Upper lobe of left lung (tissue), 6 donors: Measurements from ENCODE around the gene SFTPB. TPM values are rescaled to one million over a fixed set of nuclear protein-coding genes. Genes with fewer than 3 reads are reported as not detected.
"Not testable (repeated sequence)": the region's sequence is repeated elsewhere in the genome, so short reads cannot be mapped to it uniquely, and the experiment has no call there.

Experiments used
- ATAC-seq, 2 donors: fragments of 200-7000 bp; cut with Tn5 transposase; one replicate each; pipeline ENCODE4 v1.9.1; 2022; ENCODE audit warnings: mild to moderate bottlenecking in 2 of 2, moderate library complexity in 2 of 2; ENCODE audit not compliant: low FRiP score in 2 of 2
- DNase-seq, 2 donors: peaks; one replicate each; pipeline ENCODE4 v3.0.0-alpha.2; 2019 to 2020
- H3K27ac ChIP-seq, 4 donors: fragments of 200-600 bp; sonication (generic); one replicate each; pipeline ENCODE4 v1.5.1; 2016 to 2019
- H3K27me3 ChIP-seq, 4 donors: fragments of 200-600 bp; sonication (generic); one replicate each; pipeline ENCODE4 v1.5.1; 2017 to 2019
- H3K36me3 ChIP-seq, 4 donors: fragments of 200-600 bp; sonication (generic); one replicate each; pipeline ENCODE4 v1.5.1; 2016 to 2019
- H3K4me1 ChIP-seq, 4 donors: fragments of 200-600 bp; sonication (generic); one replicate each; pipeline ENCODE4 v1.5.1; 2018 to 2019
- H3K4me3 ChIP-seq, 4 donors: fragments of 200-600 bp; sonication (generic); one replicate each; pipeline ENCODE4 v1.5.1; 2017 to 2019; ENCODE audit warnings: mild to moderate bottlenecking in 2 of 4, moderate library complexity in 1 of 4
- H3K9me3 ChIP-seq, 4 donors: fragments of 200-600 bp; sonication (generic); one replicate each; pipeline ENCODE4 v1.5.1; 2018 to 2019
- EP300 ChIP-seq, 4 donors: sonication (generic); formaldehyde crosslinking; IDR thresholded peaks; one replicate each; pipeline ENCODE4 v1.5.1; 2017; ENCODE audit warnings: antibody characterized with exemption in 4 of 4, control low read depth in 2 of 4
- POLR2A ChIP-seq, 4 donors: fragments of 450-650 bp; IDR thresholded peaks; one replicate each; pipeline ENCODE4 v1.5.1; 2016 to 2017; ENCODE audit warnings: antibody characterized with exemption in 4 of 4, mild to moderate bottlenecking in 2 of 4
- POLR2AphosphoS5 ChIP-seq, 2 donors: sonication (generic); formaldehyde crosslinking; IDR thresholded peaks; one replicate each; pipeline ENCODE4 v1.5.1; 2017; ENCODE audit warnings: antibody characterized with exemption in 2 of 2
- WGBS, 2 donors: methylation state at CpG; one replicate each; pipeline ENCODE4 v1.1.5; 2017 to 2018; 5-methylcytosine and 5-hydroxymethylcytosine counted together
- total RNA-seq, 6 donors: library from RNA; depleted of rRNA in 4 of 6; stranded (reverse); fragments of >200 nt in 4 of 6; gene quantifications; one replicate each; pipeline versions ENCODE4 v1.1.0 to v1.2.1, GENCODE V29; 2016 to 2021
- TF ChIP-seq, protein P1 (sequence below), 6 experiments: fragments of 450-650 bp in 4 of 6; fragments of 200-600 bp in 2 of 6; sonication (generic) in 2 of 6; IDR thresholded peaks; one replicate each; pipeline ENCODE4 v1.5.1; 2016 to 2019; ENCODE audit warnings: antibody characterized with exemption in 6 of 6
- donor health status: DM: no; HTN: no; CAD: no; lungs with moderate emphysema.
- donor health status: DM: no; HTN: yes; CAD: no; lungs with severe emphysema.

Gene SFTPB
- total RNA-seq, 6 donors from 2014 or later: 10,501 to 67,270 (median 33,394) TPM

DNA sequence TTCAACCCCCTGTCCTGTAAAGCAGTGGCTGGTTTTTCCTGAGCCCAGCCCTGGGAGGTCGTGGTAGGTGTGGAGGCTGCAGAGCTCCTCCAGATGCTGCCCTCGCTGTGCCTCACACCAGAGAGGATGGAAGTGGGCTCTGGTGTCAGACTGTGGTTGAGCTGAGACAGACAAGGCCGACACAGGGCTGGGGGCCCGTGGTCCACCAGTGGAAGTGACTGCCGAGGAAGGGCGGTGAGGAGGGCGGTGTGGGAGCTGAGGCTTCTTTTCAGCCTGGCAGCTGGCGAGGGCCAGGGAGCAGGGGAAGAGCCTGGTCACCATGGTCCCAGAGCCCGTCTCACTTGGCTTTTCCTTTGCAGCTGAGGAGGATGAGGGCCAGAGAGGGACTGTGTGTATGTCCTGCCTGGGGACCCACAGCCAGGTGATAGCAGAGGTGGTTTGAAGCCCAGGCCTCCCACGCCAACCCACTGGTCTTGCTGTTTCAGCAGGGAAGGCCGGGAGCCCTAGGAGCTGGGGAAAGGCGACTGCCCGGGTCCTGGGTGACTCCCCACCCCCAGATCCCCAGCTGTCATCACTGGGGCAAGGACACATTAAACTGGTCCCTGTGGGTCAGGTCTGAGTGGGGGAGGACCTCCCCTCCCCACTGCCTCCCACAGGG lies 8.5 kb downstream of the SFTPB start:
- ATAC-seq: peak in 1 of 2 donors; percentile 3
- H3K27ac ChIP-seq: peak overlapping the region; percentile 32 to 93 (median 82)

DNA sequence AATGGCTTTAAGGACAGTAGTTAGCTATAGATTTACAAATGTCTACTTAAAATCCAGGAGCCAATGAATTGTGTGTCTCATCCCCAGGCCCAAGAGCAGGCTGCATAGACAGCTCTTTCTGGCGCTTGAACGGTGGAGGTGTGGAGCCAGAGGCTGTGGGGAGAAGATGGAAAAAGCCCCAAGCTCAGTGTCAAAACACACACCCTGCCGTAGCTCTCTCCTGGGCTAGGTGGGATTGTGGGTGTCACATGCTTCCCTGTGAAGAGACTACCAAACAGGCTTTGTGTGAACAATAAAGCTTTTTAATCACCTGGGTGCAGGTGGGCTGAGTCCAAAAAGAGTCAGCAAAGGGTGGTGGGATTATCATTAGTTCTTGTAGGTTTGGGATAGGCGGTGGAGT lies 10.6 kb downstream of the SFTPB start:
- TF ChIP-seq POLR2AphosphoS5 (IDR thresholded peaks at IDR 0.05): peak; percentile 40 to 90
- peak in 2 of 4 donors; percentile 55 to 70 for TF ChIP-seq POLR2A (IDR thresholded peaks at IDR 0.05)
- Histone ChIP-seq H3K27ac (peak overlapping the region in 3 of 4 donors; percentile 2 to 93 (median 42)), H3K4me1 (peaks cover 16 to 29% (median 23%) of the 10 kb centered on the region in 4 donors), H3K36me3 (peaks cover 0 to 17% (median 4%) of the 10 kb centered on the region in 4 donors)
- ATAC-seq (peak in 1 of 2 donors; percentile 32), DNase-seq (peak in 1 of 2 donors; percentile 84)
- not testable (repeated sequence) for H3K9me3 ChIP-seq, H3K4me3 ChIP-seq, H3K27me3 ChIP-seq
- 73 to 86% methylated on average over 4 of the region's 4 CpGs for whole genome bisulfite sequencing, 2 donors

More for the DNA sequence above, 8.5 kb downstream of the SFTPB start:
- TF ChIP-seq POLR2AphosphoS5 (IDR thresholded peaks at IDR 0.05) (peak; percentile 66 to 71), POLR2A (IDR thresholded peaks at IDR 0.05) (peak in 2 of 4 donors; percentile 52 to 99), EP300 (IDR thresholded peaks at IDR 0.05) (no peak)
- Histone ChIP-seq H3K27me3 (no peaks in the 10 kb centered on the region), H3K9me3 (no peaks in the 10 kb centered on the region), H3K4me3 (no peak overlapping the region), H3K36me3 (peaks cover 0 to 19% (median 5%) of the 10 kb centered on the region in 4 donors), H3K4me1 (peaks cover 15 to 34% (median 29%) of the 10 kb centered on the region in 4 donors)
- 63 to 77% methylated on average over 9 to 11 of the region's 13 CpGs for whole genome bisulfite sequencing, 2 donors
- DNase-seq: peak; percentile 79 to 90

DNA sequence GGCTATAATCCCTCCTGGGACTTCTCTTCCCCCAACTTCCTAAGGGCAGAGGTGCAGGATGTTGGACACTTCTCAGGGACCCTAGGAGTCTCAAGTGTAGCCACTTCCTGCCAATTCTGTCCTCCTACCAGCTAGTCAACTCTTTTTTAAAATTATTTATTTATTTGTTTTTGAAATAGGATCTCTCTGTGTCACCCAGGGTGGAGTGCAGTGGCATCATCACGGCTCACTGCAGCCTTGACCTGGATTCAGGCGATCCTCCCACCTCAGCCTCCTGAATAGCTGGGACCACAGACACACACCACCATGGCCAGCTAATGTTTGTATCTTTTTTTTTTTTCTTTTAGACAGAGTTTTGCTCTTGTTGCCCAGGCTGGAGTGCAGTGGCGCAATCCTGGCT lies 11.5 kb downstream of the SFTPB start:
- ATAC-seq: peak; percentile 2 to 30

DNA sequence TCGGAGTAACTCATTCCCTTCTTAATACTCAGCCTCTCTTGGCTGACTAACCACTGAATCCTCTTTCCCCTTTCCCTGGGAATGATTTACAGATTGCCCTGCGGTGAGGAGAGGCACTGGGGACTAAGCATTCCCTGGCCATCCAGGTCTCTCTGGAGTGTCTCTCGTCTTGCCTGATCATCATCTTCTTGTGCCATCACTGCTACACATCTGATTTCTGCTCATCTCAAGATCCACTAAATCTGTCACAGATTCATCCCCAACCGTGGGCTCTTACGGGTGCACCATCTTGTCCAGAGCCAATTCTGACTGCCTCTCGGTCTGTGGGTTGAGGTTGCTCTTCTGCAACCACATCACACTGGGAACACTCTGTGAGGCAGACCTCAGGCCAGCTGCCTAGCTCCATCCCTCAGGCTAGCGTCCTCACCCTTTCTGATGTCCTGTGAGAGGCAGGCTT lies 12.0 kb downstream of the SFTPB start:
- Histone ChIP-seq H3K27me3 (no peaks in the 10 kb centered on the region), H3K27ac (peak overlapping the region; percentile 28 to 54 (median 52)), H3K4me1 (peaks cover 9 to 21% (median 16%) of the 10 kb centered on the region in 4 donors), H3K36me3 (peaks cover 0 to 30% (median 4%) of the 10 kb centered on the region in 4 donors), H3K4me3 (no peak overlapping the region), H3K9me3 (no peaks in the 10 kb centered on the region)
- peak; percentile 0 to 6 for ATAC-seq
- DNase-seq: no peak
- TF ChIP-seq POLR2AphosphoS5 (IDR thresholded peaks at IDR 0.05) (peak; percentile 15 to 35), EP300 (IDR thresholded peaks at IDR 0.05) (no peak), POLR2A (IDR thresholded peaks at IDR 0.05) (peak in 2 of 4 donors; percentile 9 to 45)
- TF ChIP-seq, protein P1, sequence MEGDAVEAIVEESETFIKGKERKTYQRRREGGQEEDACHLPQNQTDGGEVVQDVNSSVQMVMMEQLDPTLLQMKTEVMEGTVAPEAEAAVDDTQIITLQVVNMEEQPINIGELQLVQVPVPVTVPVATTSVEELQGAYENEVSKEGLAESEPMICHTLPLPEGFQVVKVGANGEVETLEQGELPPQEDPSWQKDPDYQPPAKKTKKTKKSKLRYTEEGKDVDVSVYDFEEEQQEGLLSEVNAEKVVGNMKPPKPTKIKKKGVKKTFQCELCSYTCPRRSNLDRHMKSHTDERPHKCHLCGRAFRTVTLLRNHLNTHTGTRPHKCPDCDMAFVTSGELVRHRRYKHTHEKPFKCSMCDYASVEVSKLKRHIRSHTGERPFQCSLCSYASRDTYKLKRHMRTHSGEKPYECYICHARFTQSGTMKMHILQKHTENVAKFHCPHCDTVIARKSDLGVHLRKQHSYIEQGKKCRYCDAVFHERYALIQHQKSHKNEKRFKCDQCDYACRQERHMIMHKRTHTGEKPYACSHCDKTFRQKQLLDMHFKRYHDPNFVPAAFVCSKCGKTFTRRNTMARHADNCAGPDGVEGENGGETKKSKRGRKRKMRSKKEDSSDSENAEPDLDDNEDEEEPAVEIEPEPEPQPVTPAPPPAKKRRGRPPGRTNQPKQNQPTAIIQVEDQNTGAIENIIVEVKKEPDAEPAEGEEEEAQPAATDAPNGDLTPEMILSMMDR (IDR thresholded peaks at IDR 0.05): no peak
- WGBS, 2 donors: 75 to 83% methylated on average over 7 of the region's 7 CpGs

More for the DNA sequence above, 11.5 kb downstream of the SFTPB start:
- Histone ChIP-seq H3K9me3 (no peaks in the 10 kb centered on the region), H3K36me3 (peaks cover 0 to 25% (median 4%) of the 10 kb centered on the region in 4 donors), H3K27me3 (no peaks in the 10 kb centered on the region), H3K27ac (peak overlapping the region; percentile 28 to 54 (median 52)), H3K4me3 (no peak overlapping the region), H3K4me1 (peaks cover 13 to 25% (median 19%) of the 10 kb centered on the region in 4 donors)
- 70 to 76% methylated on average over 3 of the region's 3 CpGs for WGBS, 2 donors
- TF ChIP-seq POLR2A (IDR thresholded peaks at IDR 0.05) (no peak), POLR2AphosphoS5 (IDR thresholded peaks at IDR 0.05) (no peak), EP300 (IDR thresholded peaks at IDR 0.05) (no peak)
- TF ChIP-seq, protein P1 (IDR thresholded peaks at IDR 0.05): no peak
- DNase-seq: peak in 1 of 2 donors; percentile 48

DNA sequence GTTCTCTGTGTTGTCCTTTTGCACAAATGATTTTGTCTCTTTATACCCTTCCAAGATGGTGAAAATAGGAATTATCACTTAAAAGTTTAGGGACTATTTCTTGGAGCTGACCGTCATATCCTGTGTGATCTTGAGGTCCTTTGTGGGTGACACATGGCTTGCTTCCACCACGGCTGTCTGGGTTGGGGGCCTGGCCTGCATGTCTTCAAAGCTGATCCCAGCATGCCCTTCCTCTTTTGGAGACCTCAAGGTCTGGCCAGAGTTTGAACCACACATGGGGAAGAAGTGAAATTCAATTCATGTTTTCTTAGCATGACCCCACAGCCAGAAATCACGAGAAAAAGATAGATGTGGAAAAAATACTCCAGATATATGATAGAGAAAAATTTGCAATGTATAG lies 14.0 kb downstream of the SFTPB start:
- peak overlapping the region; percentile 59 to 74 (median 62) for H3K27ac ChIP-seq
- no peak overlapping the region for H3K4me3 ChIP-seq
- no peaks in the 10 kb centered on the region for H3K27me3 ChIP-seq
- H3K36me3 ChIP-seq: peaks cover 0 to 50% (median 17%) of the 10 kb centered on the region in 4 donors
- ATAC-seq (no peak), DNase-seq (no peak)
- whole genome bisulfite sequencing, 2 donors: 66 to 79% methylated on average over 3 of the region's 3 CpGs
- no peaks in the 10 kb centered on the region for H3K9me3 ChIP-seq
- peaks cover 11 to 24% (median 17%) of the 10 kb centered on the region in 4 donors for H3K4me1 ChIP-seq
- TF ChIP-seq, protein P1 (IDR thresholded peaks at IDR 0.05): no peak
- TF ChIP-seq POLR2AphosphoS5 (IDR thresholded peaks at IDR 0.05) (no peak), EP300 (IDR thresholded peaks at IDR 0.05) (no peak), POLR2A (IDR thresholded peaks at IDR 0.05) (no peak)
